ENCODE measurements around the gene NUDC. TPM values are rescaled to one million over a fixed set of nuclear protein-coding genes. Genes with fewer than 3 reads are reported as not detected.

Gene NUDC
- total RNA-seq, 1 donor from 2014 or later, result 70.2 TPM

GRCh38 chr1:26994787-26995517 lies 73.4 kb downstream of the NUDC start:
- FAIRE-seq (no peak), DNase-seq (ENCODE audit: low read depth) (no peak)
- Histone ChIP-seq H3K4me3 (ENCODE audit: insufficient read depth, low read depth, low read length) (peak overlapping the region; percentile 64), H3K27me3 (ENCODE audit: insufficient read depth, low read length) (no peaks in the 10 kb centered on the region), H3K79me2 (ENCODE audit: insufficient read depth, low read length) (peaks cover 11% of the 10 kb centered on the region), H4K20me1 (ENCODE audit: insufficient read depth, low read length) (peaks cover 18% of the 10 kb centered on the region), H3K9ac (ENCODE audit: low read length) (peak overlapping the region; percentile 75), H2AFZ (ENCODE audit: low read depth, low read length) (peak overlapping the region; percentile 82), H3K36me3 (ENCODE audit: insufficient read depth, low read length) (no peaks in the 10 kb centered on the region), H3K9me3 (ENCODE audit: insufficient read depth, low read depth, low read length) (no peaks in the 10 kb centered on the region), H3K27ac (ENCODE audit: low read depth, low read length) (no peak overlapping the region), H3K4me2 (ENCODE audit: low read length) (peak overlapping the region; percentile 90), H3K4me1 (ENCODE audit: insufficient read depth, low read length) (peaks cover 57% of the 10 kb centered on the region)
- H3K4me1 Mint-ChIP-seq (ENCODE audit: low read depth, unreplicated experiment), result peaks cover 54% of the 10 kb centered on the region
- H3K4me3 Mint-ChIP-seq (ENCODE audit: unreplicated experiment), result peak overlapping the region; percentile 90
- peak overlapping the region; percentile 58 for H3K27ac Mint-ChIP-seq (ENCODE audit: unreplicated experiment)
- peaks cover 6% of the 10 kb centered on the region for H3K36me3 Mint-ChIP-seq (ENCODE audit: low read depth, unreplicated experiment)
- H3K9me3 Mint-ChIP-seq (ENCODE audit: unreplicated experiment), result no peaks in the 10 kb centered on the region
- no peaks in the 10 kb centered on the region for H3K27me3 Mint-ChIP-seq (ENCODE audit: low read depth, unreplicated experiment)
- TF ChIP-seq, protein P1, sequence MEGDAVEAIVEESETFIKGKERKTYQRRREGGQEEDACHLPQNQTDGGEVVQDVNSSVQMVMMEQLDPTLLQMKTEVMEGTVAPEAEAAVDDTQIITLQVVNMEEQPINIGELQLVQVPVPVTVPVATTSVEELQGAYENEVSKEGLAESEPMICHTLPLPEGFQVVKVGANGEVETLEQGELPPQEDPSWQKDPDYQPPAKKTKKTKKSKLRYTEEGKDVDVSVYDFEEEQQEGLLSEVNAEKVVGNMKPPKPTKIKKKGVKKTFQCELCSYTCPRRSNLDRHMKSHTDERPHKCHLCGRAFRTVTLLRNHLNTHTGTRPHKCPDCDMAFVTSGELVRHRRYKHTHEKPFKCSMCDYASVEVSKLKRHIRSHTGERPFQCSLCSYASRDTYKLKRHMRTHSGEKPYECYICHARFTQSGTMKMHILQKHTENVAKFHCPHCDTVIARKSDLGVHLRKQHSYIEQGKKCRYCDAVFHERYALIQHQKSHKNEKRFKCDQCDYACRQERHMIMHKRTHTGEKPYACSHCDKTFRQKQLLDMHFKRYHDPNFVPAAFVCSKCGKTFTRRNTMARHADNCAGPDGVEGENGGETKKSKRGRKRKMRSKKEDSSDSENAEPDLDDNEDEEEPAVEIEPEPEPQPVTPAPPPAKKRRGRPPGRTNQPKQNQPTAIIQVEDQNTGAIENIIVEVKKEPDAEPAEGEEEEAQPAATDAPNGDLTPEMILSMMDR (IDR thresholded peaks at IDR 0.05; ENCODE audit: insufficient read depth, low read depth, low read length), result no peak

DNA sequence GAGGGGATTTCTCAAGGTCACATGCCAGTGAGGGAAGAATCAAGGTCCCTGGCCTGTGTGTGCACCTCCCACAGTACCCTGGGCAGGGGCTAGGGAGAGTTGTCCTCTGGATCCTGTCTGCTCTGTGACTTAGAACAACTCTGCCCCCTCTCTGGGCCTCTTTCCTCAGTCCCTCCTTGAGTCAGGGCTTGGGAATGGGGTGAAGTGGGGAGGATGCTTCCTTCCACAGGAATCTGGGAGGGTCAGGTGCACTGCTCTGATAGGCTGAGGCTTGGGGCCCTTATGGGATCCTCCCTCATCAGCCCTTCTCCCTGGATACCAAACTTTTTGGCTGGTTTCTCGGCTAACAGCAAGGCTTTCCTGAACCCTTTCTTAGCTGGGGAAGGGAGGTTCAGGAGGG lies 74.5 kb downstream of the NUDC start:
- H3K79me2 ChIP-seq (ENCODE audit: insufficient read depth, low read length), result peaks cover 11% of the 10 kb centered on the region
- FAIRE-seq, result no peak
- DNase-seq (ENCODE audit: low read depth), result no peak
- H3K4me2 ChIP-seq (ENCODE audit: low read length), result peak overlapping the region; percentile 90
- no peak overlapping the region for H2AFZ ChIP-seq (ENCODE audit: low read depth, low read length)
- H3K27me3 Mint-ChIP-seq (ENCODE audit: low read depth, unreplicated experiment), result no peaks in the 10 kb centered on the region
- no peaks in the 10 kb centered on the region for H3K9me3 ChIP-seq (ENCODE audit: insufficient read depth, low read depth, low read length)
- no peaks in the 10 kb centered on the region for H3K27me3 ChIP-seq (ENCODE audit: insufficient read depth, low read length)
- H3K9ac ChIP-seq (ENCODE audit: low read length), result no peak overlapping the region
- H3K4me1 Mint-ChIP-seq (ENCODE audit: low read depth, unreplicated experiment), result peaks cover 57% of the 10 kb centered on the region
- peak overlapping the region; percentile 90 for H3K4me3 Mint-ChIP-seq (ENCODE audit: unreplicated experiment)
- H3K27ac ChIP-seq (ENCODE audit: low read depth, low read length), result no peak overlapping the region
- no peak overlapping the region for H3K4me3 ChIP-seq (ENCODE audit: insufficient read depth, low read depth, low read length)
- H4K20me1 ChIP-seq (ENCODE audit: insufficient read depth, low read length), result peaks cover 18% of the 10 kb centered on the region
- TF ChIP-seq, protein P1 (IDR thresholded peaks at IDR 0.05; ENCODE audit: insufficient read depth, low read depth, low read length), result no peak
- no peak for TF ChIP-seq EZH2 (IDR thresholded peaks at IDR 0.05; ENCODE audit: insufficient read depth, low read length)
- peak overlapping the region; percentile 41 for H3K27ac Mint-ChIP-seq (ENCODE audit: unreplicated experiment)
- H3K36me3 ChIP-seq (ENCODE audit: insufficient read depth, low read length), result no peaks in the 10 kb centered on the region
- peaks cover 6% of the 10 kb centered on the region for H3K36me3 Mint-ChIP-seq (ENCODE audit: low read depth, unreplicated experiment)
- peaks cover 63% of the 10 kb centered on the region for H3K4me1 ChIP-seq (ENCODE audit: insufficient read depth, low read length)
- H3K9me3 Mint-ChIP-seq (ENCODE audit: unreplicated experiment), result no peaks in the 10 kb centered on the region

Other genes with a start within 250 kb of the NUDC start
- gene ARID1A, start 225.7 kb upstream of the NUDC start, total RNA-seq, result 72.3 and 85.1 TPM in 2 replicates
- gene PIGV, start 133.8 kb upstream of the NUDC start, total RNA-seq, result 7.9 and 10.6 TPM in 2 replicates
- 22.3 and 22.6 TPM in 2 replicates for gene ZDHHC18, start 95.1 kb upstream of the NUDC start, total RNA-seq
- gene SFN, start 58.6 kb upstream of the NUDC start, total RNA-seq, result 5.5 and 14.5 TPM in 2 replicates
- 24.5 and 25.5 TPM in 2 replicates for gene GPN2, start 31.5 kb upstream of the NUDC start, total RNA-seq
- gene GPATCH3, start 21.3 kb upstream of the NUDC start, total RNA-seq, result 12.8 and 13.7 TPM in 2 replicates
- gene NR0B2, start 7.8 kb upstream of the NUDC start, total RNA-seq, result not detected in 2 replicates
- 0.22 and 0.54 TPM in 2 replicates for gene KDF1, start 38.7 kb downstream of the NUDC start, total RNA-seq
- gene TRNP1, start 71.9 kb downstream of the NUDC start, total RNA-seq, result 16.4 and 19.2 TPM in 2 replicates
- 5.9 and 9.8 TPM in 2 replicates for gene TENT5B, start 91.1 kb downstream of the NUDC start, total RNA-seq
- 49.3 and 55.0 TPM in 2 replicates for gene SLC9A1, start 233.4 kb downstream of the NUDC start, total RNA-seq